Stimulated activated CD8-positive, alpha-beta memory T cell treated with anti-CD3 and anti-CD28 coated beads, Interleukin-4, amount 100 ng/mL, for 1 hour (primary cell): Measurements from ENCODE around the gene IFT172.
"Not testable (repeated sequence)": the region's sequence is repeated elsewhere in the genome, so short reads cannot be mapped to it uniquely, and the experiment has no call there.

ENCODE experiments used
- DNase-seq, 2 donors: peaks; one replicate each; pipeline ENCODE4 v3.0.0-alpha.2; 2020; ENCODE audit warnings: low read depth in 2 of 2, low spot score in 1 of 2

The IFT172 gene

DNA sequence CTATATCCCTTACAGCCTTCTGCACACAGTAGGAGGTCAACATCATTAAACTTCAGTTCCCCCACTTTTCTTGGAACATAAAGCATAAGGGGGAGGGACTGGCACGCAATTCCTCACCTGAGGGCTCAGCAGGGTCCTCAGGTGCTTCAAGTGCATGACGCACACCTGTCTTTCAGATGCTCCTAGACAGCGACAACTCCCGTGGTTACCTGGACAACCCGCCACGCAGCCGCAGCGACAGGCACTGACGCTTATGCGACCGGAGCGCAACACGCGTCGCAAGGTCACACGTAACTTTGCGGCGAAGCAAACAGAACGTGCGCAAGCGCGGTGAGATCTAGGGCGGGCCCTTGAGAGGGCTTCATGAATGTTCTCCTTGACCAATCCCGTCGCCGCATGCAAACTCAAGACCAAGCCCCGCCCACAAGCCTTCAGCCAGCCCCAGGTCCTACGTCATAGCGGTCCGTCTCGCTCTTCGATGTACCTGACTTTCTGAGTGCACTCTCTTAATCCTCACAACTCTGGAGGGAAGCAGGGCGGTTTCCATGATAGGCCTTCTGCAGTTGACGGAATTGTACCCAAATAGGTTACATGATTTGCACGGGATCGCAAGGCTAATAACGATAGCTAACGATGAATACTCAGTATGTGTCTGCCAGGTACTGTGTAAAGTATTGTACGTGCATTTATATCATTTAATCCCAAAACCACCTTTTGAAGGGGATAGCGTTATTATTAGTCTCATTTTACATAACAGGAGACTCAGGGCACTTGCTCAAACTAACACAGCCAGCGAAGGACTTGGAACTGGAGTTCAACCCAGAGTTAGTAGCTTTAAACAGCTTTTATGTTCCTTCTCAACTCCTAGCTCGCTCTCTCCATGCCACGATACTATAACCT is at the start of gene IFT172:
Gene IFT172, minus strand, starts transcription at position 246 of the 900 bp plus-strand sequence. Its CDS starts 90 bp downstream, at position 156.
- peak; percentile 96 to 98 for DNase-seq

DNA sequence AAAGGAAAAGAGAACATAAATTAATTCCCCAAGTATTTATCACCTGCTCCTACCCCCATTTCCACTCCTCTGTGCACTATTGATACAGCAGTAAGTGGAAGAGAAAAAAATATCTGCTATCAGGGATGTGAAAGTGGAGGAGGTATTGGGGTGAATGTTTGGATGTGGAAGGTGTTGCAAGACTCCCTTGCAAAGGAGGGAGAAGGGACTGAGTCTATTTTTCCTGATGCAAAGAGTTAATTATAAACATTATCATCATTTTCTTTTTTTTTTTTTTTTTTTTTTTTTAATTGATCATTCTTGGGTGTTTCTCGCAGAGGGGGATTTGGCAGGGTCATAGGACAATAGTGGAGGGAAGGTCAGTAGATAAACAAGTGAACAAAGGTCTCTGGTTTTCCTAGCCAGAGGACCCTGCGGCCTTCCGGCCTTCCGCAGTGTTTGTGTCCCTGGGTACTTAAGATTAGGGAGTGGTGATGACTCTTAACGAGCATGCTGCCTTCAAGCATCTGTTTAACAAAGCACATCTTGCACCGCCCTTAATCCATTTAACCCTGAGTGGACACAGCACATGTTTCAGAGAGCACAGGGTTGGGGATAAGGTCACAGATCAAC is 49.4 kb upstream of the IFT172 start:
- DNase-seq: not testable (repeated sequence)

GRCh38 chr2:27537287-27537686 is 47.7 kb upstream of the IFT172 start:
- DNase-seq: no peak

GRCh38 chr2:27531983-27532382 is 42.4 kb upstream of the IFT172 start:
- no peak for DNase-seq

DNA sequence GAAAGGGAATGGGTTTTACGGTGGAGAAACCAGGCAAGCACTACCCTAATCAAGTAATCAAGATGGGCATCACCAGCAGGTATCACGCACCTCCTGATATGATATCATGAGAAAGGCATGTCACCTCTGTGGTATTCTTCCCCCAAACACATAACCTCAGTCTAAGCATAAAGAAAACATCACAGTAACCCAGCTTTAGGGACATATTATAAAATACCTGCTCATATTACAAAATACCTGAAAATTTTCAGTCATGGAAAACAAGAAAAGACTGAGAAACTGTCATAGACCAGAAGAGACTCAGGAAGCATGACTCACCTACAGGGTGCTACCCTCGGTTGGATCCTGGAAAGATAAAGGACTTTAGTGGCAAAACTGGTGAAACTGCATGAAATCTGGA is 37.6 kb upstream of the IFT172 start:
- no peak for DNase-seq

DNA sequence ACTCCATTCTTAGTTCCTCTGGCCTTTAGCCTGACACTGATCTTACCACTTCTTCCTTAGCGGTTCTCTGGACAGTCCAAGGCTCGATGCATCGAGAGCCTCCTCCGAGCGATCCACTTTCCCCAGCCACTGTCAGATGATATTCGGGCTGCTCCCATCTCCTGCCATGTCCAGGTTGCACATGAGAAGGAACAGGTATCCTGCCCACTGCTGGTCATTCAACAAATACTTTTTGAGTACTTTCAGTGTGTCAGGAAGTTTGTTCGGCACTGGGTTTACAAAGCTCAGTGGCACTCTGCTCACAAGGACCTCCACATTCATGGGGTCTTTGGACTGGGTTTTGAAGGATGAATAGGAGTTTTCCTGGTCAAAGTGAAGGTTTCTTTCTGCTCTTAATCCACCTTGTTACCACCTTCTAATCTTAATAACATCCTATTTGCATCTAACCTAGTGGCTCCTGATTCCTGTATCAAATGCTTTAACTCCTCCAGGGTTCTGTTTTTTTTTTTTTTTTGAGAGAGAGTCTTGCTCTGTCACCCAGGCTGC is 32.9 kb upstream of the IFT172 start:
- no peak for DNase-seq

DNA sequence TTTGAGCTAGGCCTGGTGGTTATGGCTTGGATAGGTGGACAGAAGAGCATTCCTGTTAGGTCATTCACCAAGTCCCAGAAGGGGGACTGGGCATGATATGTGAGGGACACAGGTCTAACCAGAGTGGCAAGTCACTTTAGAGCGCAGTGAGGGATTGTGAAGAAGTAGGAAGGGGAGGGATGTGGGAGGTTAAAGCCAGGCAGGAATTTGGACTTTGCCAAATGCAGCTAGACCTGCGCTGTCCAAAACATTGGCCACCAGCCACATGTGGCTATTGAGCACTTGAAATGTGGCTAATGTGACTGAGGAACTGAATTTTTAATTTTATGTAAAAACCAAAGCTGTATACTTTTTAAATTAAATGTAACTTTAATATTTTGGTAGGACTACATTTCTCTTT is 30.8 kb upstream of the IFT172 start:
- DNase-seq: no peak

GRCh38 chr2:27518782-27519113 is 29.2 kb upstream of the IFT172 start:
- DNase-seq: no peak

DNA sequence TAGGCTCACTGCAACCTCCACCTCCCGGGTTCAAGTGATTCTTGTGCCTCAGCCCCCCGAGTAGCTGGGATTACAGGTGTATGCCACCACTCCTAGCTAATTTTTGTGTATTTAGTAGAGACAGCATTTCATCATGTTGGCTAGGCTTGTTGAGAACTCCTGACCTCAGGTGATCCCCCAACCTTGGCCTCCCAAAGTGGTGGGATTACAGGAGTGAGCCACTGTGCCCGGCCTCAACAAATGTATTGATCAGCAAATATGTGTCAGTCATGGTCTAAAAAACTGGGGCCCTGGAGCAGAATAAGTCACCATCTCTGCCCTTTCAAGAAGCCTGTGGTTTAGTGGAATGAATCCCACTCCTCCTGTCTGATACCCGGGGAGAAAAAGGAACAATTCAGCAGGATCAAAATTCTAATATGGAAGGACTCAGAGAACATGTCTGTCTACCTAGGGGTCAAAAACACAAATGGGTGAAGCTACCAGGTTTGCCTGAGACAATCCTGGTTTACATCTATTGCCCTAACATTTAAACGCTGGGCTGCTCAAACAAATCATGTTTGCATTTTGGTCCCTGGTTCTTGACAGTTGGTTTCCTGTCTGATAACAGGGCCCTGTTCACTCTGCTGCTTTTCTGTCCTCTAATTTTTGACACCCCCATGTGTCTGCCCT is 28.7 kb upstream of the IFT172 start:
- no peak for DNase-seq

DNA sequence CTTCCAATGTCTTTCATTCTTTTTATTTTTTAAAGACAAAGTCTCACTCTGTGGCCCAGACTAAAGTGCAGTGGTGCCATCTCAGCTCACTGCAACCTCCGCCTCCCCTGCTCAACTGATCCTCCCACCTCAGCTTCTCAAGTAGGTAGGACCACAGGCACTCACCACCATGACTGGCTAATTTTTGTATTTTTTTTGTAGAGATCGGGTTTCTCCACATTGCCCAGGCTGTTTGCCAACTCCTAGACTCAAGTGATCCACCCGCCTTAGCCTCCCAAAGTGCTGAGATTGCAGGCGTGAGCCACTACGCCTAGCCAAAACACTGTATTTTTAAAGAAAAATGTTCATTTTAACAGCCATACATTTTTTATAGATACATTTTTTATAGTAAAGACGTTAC is 19.8 kb upstream of the IFT172 start:
- DNase-seq: no peak

GRCh38 chr2:27507293-27507692 is 17.8 kb upstream of the IFT172 start:
- DNase-seq: no peak

- no peak for DNase-seq
These were observed 17.0 kb upstream of the IFT172 start for GRCh38 chr2:27506587-27506986.

DNA sequence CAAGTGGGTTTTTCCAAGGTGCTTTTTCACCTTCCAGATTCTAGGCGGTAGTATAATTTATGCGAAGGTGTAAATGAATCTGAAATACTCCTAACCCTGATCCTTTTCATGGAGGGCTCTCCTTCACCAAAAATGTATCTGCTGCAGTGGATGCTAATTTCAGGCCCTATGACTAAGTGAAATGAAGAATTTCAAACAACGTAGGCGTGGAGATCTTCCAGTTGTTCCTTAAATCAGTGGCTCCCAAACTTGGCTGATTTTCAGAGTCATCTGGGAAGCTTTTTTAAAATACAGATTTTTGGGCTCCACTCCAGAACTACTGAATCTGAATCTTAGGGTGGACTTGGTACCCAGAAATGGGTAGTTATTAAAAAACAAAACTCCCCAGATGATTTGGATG is 12.6 kb upstream of the IFT172 start:
- DNase-seq: no peak

DNA sequence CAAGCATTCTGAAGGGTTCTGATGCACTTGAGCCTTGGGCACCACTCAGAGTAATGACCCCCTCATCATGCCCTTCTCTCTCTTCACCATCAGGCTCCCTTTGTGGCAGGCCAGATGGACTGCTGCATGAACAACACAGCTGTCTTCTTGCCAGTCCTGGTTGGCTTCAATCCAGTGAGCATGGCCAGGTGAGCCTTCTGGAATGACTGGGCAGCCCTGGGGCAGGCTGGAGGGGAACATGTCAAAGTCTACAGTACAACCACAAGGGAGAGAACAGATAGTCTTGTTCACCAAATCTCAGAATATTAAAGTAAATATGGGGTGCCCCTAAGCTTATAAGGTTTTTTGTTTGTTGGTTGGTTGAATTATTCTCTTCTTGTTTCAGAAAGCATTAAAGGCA is 11.5 kb upstream of the IFT172 start:
- no peak for DNase-seq

- no peak for DNase-seq
These were observed 9.4 kb upstream of the IFT172 start for GRCh38 chr2:27498975-27499374.

DNA sequence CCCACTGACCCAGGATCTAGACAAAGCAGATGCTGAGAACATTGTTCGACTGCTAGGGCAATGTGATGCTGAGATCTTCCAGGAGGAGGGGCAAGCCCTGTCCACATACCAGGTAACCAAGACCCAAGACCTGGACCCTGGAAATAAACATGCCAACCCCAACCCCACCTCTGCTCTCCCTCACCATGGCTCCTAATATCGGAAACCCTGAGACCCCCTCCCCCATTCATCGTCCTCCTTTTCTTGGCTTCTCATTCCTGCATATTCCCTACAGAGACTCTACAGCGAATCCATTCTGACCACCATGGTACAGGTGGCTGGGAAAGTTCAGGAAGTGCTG is 7.7 kb upstream of the IFT172 start:
- no peak for DNase-seq

GRCh38 chr2:27496357-27497287 is 7.1 kb upstream of the IFT172 start, which contains the start of gene GCKR:
Gene GCKR, plus strand, starts transcription at chr2:27496839. Its CDS starts 66 bp downstream, at chr2:27496905.
- DNase-seq: no peak

DNA sequence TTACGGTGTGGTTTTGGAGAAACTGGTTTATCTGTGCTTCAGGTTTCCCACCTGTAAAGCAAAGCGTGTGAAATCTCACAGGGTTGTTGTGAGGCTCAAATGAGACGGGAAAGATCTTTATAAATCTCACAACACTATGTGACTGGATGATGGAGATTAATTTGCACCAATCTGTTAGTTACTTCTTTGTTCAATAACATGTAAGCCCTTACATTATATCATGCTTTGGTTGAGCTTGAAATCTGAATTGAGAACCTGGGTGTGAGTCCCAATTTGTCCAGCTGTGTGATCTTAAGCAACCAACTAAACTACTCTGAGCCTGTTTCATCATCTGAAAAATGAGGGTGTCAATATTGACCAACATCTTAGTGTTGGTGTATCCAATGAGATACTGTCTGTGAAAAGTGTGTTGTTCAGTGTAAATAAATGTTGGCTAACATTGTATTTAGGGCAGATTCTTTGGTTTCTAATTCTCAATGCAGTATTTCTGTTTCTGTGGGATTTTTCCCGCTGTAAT is 6.4 kb upstream of the IFT172 start:
- DNase-seq: no peak

DNA sequence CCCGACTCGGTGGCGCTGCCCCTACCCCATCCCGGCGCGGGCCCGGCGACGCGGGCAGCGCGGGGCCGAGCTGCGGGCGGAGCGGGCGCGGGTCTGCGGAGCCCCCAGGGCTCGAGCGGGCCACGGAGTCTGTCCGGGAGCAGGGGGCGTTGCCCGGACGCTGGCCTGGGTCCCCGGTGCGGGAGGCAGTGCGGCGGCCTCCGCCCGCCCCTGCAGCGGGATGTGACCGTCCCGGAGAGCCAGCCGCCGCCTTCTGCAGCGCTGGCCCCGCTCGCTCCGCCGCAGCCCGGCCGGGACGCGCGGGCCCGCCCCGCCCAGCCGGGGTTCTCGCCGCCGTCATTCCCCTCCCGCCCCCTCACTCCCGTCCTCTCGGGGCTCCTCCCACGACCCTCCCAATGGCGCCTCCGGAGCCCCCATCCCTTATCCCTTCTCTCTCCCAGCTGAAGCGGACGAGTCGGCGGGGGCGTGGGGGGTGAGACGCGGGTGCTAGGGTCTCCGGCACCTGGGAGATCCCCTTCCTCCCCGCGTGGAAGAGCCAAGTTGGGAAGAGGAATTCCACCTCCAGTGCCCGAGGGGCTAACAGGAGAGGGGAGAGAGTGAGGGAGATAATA is 5.5 kb upstream of the IFT172 start, which contains the start of gene FNDC4:
Gene FNDC4, minus strand, starts transcription at position 257 of the 611 bp plus-strand sequence. CDS start 521 bp downstream, outside the sequence.
- no peak for DNase-seq
